Fibroblast of the aortic adventitia (primary cell): ENCODE data around the gene TOB2. TPM values are rescaled to one million over a fixed set of nuclear protein-coding genes. Genes with fewer than 3 reads are reported as not detected.

Source experiments
- DNase-seq: peaks from one replicate; pipeline ENCODE4 v3.0.0-alpha.2; 2010; ENCODE audit warnings: low read depth
- H3K4me3 ChIP-seq: 2 replicates; pipeline ENCODE4 v1.5.1; 2011; ENCODE audit warnings: low read depth, mild to moderate bottlenecking, control low read depth, low read length, moderate library complexity
- total RNA-seq: library from RNA; depleted of rRNA; stranded (reverse); fragments of >200 nt; gene quantifications from 2 replicates; pipeline ENCODE4 v1.2.3, GENCODE V29; 2012; ENCODE audit warnings: low replicate concordance
- TF ChIP-seq, protein P1 (sequence below): IDR thresholded peaks from 2 replicates; pipeline ENCODE4 v1.5.1; 2011; ENCODE audit warnings: mild to moderate bottlenecking, low read length, control low read depth, inconsistent platforms; ENCODE audit not compliant: insufficient read depth

Gene TOB2
- total RNA-seq, 1 donor, result 25.4 TPM

DNA sequence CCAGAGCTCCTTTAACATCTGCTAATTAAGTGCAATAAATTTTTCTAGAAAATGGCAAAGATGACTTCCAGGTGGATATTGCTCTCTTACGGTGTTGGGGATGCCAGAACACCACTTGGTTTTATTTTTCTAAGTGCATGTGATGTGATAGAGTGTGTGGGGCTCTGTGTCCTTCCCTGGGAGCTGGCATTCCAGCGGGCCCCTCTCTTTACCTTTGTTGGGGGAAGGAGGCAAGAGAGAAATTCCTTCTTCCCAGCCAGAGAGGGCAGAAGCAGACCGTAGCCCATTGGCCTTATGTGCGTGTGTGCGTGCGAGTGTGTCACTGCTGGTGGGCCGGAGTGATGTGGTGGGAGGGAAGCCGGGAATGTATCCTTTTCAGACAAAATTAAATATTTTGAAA is 47.7 kb downstream of the TOB2 start:
- TF ChIP-seq, protein P1, sequence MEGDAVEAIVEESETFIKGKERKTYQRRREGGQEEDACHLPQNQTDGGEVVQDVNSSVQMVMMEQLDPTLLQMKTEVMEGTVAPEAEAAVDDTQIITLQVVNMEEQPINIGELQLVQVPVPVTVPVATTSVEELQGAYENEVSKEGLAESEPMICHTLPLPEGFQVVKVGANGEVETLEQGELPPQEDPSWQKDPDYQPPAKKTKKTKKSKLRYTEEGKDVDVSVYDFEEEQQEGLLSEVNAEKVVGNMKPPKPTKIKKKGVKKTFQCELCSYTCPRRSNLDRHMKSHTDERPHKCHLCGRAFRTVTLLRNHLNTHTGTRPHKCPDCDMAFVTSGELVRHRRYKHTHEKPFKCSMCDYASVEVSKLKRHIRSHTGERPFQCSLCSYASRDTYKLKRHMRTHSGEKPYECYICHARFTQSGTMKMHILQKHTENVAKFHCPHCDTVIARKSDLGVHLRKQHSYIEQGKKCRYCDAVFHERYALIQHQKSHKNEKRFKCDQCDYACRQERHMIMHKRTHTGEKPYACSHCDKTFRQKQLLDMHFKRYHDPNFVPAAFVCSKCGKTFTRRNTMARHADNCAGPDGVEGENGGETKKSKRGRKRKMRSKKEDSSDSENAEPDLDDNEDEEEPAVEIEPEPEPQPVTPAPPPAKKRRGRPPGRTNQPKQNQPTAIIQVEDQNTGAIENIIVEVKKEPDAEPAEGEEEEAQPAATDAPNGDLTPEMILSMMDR, result no peak
- no peak overlapping the region for H3K4me3 ChIP-seq
- no peak for DNase-seq

DNA sequence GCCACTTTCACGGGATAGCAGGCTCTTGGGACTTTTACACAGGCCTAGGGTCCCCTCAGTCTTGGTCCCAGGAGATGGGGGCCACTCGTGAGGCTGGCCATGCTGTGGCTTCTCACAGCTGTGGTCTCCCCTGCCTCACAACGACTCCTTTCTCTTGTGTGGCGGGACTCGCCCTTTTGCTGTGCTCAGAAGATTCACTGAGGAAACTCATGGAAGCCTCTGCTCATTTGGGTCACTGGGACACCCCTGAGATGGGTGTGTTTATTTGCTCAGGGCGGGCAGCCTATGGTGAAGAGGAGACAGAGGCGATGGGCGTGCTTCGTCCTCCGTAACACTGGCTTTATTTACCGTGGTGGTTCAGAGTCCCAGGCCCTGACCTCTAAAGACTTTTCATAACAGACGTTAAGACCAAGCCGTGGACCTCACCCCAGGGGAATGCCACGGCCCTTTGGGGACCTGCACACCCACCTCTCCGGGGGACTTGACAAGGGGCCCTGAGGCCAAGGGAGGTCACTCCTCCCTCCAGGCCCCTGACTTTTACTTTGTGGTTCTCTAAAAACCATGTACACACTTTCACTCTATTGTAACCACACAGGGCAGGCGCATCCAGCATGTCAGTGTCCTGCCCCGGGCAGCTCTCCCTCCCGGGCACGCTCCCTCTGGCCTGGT is 49.3 kb downstream of the TOB2 start:
- TF ChIP-seq, protein P1, result no peak
- DNase-seq, result no peak

DNA sequence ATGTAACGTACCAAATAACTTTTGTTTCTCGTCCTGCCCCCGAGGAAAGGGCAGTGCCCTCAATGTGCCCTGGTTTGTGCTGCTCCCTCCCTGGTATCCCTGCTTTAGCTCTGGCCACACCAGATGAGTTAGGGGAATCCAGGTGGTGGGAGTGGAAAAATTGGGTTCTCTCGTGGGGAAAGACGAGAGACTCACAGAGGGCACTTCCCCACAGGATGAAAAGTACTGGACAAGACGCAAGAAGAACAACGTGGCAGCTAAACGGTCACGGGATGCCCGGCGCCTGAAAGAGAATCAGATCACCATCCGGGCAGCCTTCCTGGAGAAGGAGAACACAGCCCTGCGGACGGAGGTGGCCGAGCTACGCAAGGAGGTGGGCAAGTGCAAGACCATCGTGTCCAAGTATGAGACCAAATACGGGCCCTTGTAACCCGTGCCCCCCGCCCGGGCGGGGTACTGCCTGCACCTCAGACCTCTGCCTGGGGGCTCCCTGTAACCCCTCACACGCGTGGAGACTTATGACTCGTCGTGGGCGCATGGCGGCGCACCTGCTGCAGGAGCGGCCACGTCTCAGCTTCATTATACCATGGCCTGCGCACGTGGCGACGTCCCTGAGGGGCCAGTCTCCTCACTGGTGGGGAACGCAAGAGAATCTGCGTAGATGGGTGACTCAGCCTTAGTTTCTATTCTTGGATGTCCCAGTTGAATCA is 50.9 kb downstream of the TOB2 start:
- DNase-seq, result no peak
- H3K4me3 ChIP-seq, result no peak overlapping the region
- TF ChIP-seq, protein P1, result no peak

More for the DNA sequence above, 49.3 kb downstream of the TOB2 start:
- no peak overlapping the region for H3K4me3 ChIP-seq

DNA sequence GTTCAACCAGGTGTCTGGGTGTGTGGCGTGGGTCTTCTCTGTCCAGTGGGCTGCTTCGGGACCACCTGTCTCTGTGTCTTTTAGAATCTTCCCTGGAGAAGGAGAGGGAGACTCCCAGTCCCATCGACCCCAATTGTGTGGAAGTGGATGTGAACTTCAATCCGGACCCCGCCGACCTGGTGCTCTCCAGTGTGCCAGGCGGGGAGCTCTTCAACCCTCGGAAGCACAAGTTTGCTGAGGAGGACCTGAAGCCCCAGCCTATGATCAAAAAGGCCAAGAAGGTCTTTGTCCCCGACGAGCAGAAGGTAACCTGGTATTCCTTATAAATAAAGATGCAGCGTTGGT is 52.6 kb downstream of the TOB2 start:
- DNase-seq, result no peak
- TF ChIP-seq, protein P1, result no peak
- no peak overlapping the region for H3K4me3 ChIP-seq

DNA sequence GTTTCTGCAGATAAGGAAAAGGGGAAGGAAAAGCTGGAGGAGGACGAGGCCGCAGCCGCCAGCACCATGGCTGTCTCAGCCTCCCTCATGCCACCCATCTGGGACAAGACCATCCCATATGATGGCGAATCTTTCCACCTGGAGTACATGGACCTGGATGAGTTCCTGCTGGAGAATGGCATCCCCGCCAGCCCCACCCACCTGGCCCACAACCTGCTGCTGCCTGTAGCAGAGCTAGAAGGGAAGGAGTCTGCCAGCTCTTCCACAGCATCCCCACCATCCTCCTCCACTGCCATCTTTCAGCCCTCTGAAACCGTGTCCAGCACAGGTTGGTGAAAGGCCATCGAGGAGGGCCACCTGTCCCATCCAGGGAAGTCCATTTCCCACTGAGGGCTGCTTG is 59.3 kb downstream of the TOB2 start:
- H3K4me3 ChIP-seq, result no peak overlapping the region
- TF ChIP-seq, protein P1, result no peak
- DNase-seq, result no peak

DNA sequence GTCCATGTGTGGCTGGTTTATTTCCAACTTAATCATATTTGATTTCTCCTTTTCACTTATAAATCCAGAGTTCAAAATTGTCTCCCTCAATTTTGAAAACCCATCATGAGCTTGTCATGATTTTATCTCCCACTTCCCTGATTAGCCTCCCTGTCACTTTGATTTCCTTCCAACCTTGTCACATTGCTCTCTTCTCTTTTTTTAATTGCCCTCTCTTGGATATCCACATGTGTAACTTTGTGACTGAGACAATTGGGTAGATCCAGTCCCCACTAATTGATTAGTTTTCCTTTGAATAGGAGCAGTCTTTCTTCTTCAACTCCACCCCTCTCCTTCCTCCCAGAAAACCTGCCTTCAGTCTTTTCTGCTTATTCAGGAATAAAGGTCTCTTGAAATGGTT is 62.5 kb downstream of the TOB2 start:
- TF ChIP-seq, protein P1, result no peak
- no peak for DNase-seq
- H3K4me3 ChIP-seq, result no peak overlapping the region

Other genes with a start within 250 kb of the TOB2 start
- 19.6 and 23.9 TPM in 2 replicates for gene L3MBTL2, start 241.5 kb downstream of the TOB2 start, total RNA-seq
- 0.99 and 1.6 TPM in 2 replicates for gene CHADL, start 205.9 kb downstream of the TOB2 start, total RNA-seq
- 78.5 and 89.4 TPM in 2 replicates for gene RANGAP1, start 160.6 kb downstream of the TOB2 start, total RNA-seq
- gene ZC3H7B, start 145.3 kb downstream of the TOB2 start, total RNA-seq, result 33.3 and 45.9 TPM in 2 replicates
- 14.8 and 17.4 TPM in 2 replicates for gene TEF, start 64.9 kb downstream of the TOB2 start, total RNA-seq
- 34.6 and 35.7 TPM in 2 replicates for gene PHF5A, start 21.9 kb upstream of the TOB2 start, total RNA-seq
- gene ACO2, start 22.3 kb upstream of the TOB2 start, total RNA-seq, result 42.2 and 45.9 TPM in 2 replicates
- 18.7 and 27.7 TPM in 2 replicates for gene POLR3H, start 97.7 kb upstream of the TOB2 start, total RNA-seq
- 3.3 and 3.8 TPM in 2 replicates for gene CSDC2, start 114.2 kb upstream of the TOB2 start, total RNA-seq
- 29.0 and 37.9 TPM in 2 replicates for gene PMM1, start 143.0 kb upstream of the TOB2 start, total RNA-seq
- 4.8 and 20.8 TPM in 2 replicates for gene DESI1, start 174.2 kb upstream of the TOB2 start, total RNA-seq
- 214 and 276 TPM in 2 replicates for gene XRCC6, start 174.5 kb upstream of the TOB2 start, total RNA-seq
- 15.4 and 82.5 TPM in 2 replicates for gene SNU13, start 242.1 kb upstream of the TOB2 start, total RNA-seq